WTC11 (cell line): Measurements from ENCODE around the gene BCL2L11. TPM values are rescaled to one million over a fixed set of nuclear protein-coding genes. Genes with fewer than 3 reads are reported as not detected.
A peak's percentile ranks its signal among the peaks of the same experiment; 100 is the strongest.

Source experiments
- ATAC-seq: fragments of 200-7000 bp; cut with Tn5 transposase; 2 replicates; pipeline ENCODE4 v1.10.0; 2021; ENCODE audit warnings: mild to moderate bottlenecking, moderate library complexity
- CTCF ChIA-PET: fragments of 300-600 bp; sonication (Branson Sonifier 250); formaldehyde crosslinking; loops from one replicate; lab custom pipeline; 2021; ENCODE audit warnings: antibody characterized with exemption; lab: Charles Lee
- POLR2A ChIA-PET: fragments of 350-600 bp; sonication (Branson Sonifier 250); formaldehyde crosslinking; loops from one replicate; lab custom pipeline; 2021; ENCODE audit warnings: antibody characterized with exemption; lab: Charles Lee
- DNase-seq: peaks from one replicate; pipeline ENCODE4 v3.0.0; 2021; ENCODE audit warnings: low spot score
- H3K27ac Mint-ChIP-seq: 2 replicates; pipeline ENCODE4 v1.8.0; 2021; ENCODE audit warnings: mixed read lengths
- H3K27me3 Mint-ChIP-seq: 2 replicates; pipeline ENCODE4 v1.8.0; 2021; ENCODE audit warnings: low read depth, mild to moderate bottlenecking, moderate library complexity, mixed read lengths
- H3K36me3 Mint-ChIP-seq: 2 replicates; pipeline ENCODE4 v1.8.0; 2021; ENCODE audit warnings: mixed read lengths
- H3K4me1 Mint-ChIP-seq: 2 replicates; pipeline ENCODE4 v1.8.0; 2022; ENCODE audit warnings: mixed read lengths
- H3K4me3 Mint-ChIP-seq: 2 replicates; pipeline ENCODE4 v1.8.0; 2021; ENCODE audit warnings: mild to moderate bottlenecking, moderate library complexity, mixed read lengths
- H3K9me3 Mint-ChIP-seq: 2 replicates; pipeline ENCODE4 v1.8.0; 2021; ENCODE audit warnings: mixed read lengths
- ATF1 ChIP-seq: sonication (generic); formaldehyde crosslinking; IDR thresholded peaks from 2 replicates; pipeline ENCODE4 v1.8.1; 2023; ENCODE audit warnings: mild to moderate bottlenecking, moderate library complexity, missing genetic modification reagents
- GABPB1 ChIP-seq: sonication (generic); formaldehyde crosslinking; IDR thresholded peaks from 2 replicates; pipeline ENCODE4 v1.8.1; 2023; ENCODE audit warnings: mild to moderate bottlenecking, missing genetic modification reagents
- GRHL2 ChIP-seq: fragments of 250-450 bp; sonication (Bioruptor Pico); IDR thresholded peaks from 2 replicates; pipeline ENCODE4 v1.8.0; 2022; ENCODE audit warnings: mild to moderate bottlenecking, moderate library complexity; ENCODE audit not compliant: insufficient replicate concordance, severe bottlenecking
- NR3C1 ChIP-seq: sonication (generic); formaldehyde crosslinking; conservative IDR thresholded peaks from 2 replicates; pipeline ENCODE4 v1.8.1; 2023; ENCODE audit warnings: low read depth, mild to moderate bottlenecking, missing genetic modification reagents
- PRRX2 ChIP-seq: fragments of 250-450 bp; sonication (Bioruptor Pico); IDR thresholded peaks from 2 replicates; pipeline ENCODE4 v1.8.0; 2021; ENCODE audit warnings: mild to moderate bottlenecking
- RELA ChIP-seq: sonication (generic); formaldehyde crosslinking; IDR thresholded peaks from 2 replicates; pipeline ENCODE4 v1.8.1; 2022; ENCODE audit warnings: missing genetic modification reagents, mild to moderate bottlenecking, borderline replicate concordance
- ZNF263 ChIP-seq: sonication (generic); formaldehyde crosslinking; IDR thresholded peaks from 2 replicates; pipeline ENCODE4 v1.8.1; 2022; ENCODE audit warnings: low read depth, mild to moderate bottlenecking, moderate library complexity, missing genetic modification reagents
- ZNF317 ChIP-seq: sonication (generic); formaldehyde crosslinking; IDR thresholded peaks from 2 replicates; pipeline ENCODE4 v1.8.1; 2023; ENCODE audit warnings: low read depth, mild to moderate bottlenecking, moderate library complexity, missing genetic modification reagents, borderline replicate concordance
- ZNF423 ChIP-seq: fragments of 250-450 bp; sonication (Bioruptor Pico); IDR thresholded peaks from 2 replicates; pipeline ENCODE4 v2.1.2; 2022; ENCODE audit warnings: mild to moderate bottlenecking, moderate library complexity
- total RNA-seq: library from RNA; stranded (reverse); gene quantifications from 3 replicates; pipeline ENCODE4 v1.2.3, GENCODE V29; 2021
- TF ChIP-seq, protein P1 (sequence below): sonication (generic); formaldehyde crosslinking; IDR thresholded peaks from 2 replicates; pipeline ENCODE4 v1.8.1; 2023; ENCODE audit warnings: mild to moderate bottlenecking, missing genetic modification reagents
- TF ChIP-seq, protein P2 (sequence below): sonication (generic); formaldehyde crosslinking; IDR thresholded peaks from 2 replicates; pipeline ENCODE4 v1.8.1; 2022; ENCODE audit warnings: mild to moderate bottlenecking, moderate library complexity, missing genetic modification reagents
- TF ChIP-seq, protein P3 (sequence below): fragments of 250-450 bp; sonication (Bioruptor Pico); IDR thresholded peaks from 2 replicates; pipeline ENCODE4 v1.9.0; 2021; ENCODE audit warnings: mild to moderate bottlenecking
- TF ChIP-seq, protein P4 (sequence below): sonication (generic); formaldehyde crosslinking; IDR thresholded peaks from 2 replicates; pipeline ENCODE4 v1.8.1; 2022; ENCODE audit warnings: mild to moderate bottlenecking, missing genetic modification reagents, moderate library complexity, borderline replicate concordance
- TF ChIP-seq, protein P5 (sequence below): sonication (generic); formaldehyde crosslinking; IDR thresholded peaks from 2 replicates; pipeline ENCODE4 v1.8.0; 2022; ENCODE audit warnings: mild to moderate bottlenecking, missing genetic modification reagents

The BCL2L11 gene
- total RNA-seq, 1 experiment from 2014 or later, result 19.3 TPM

DNA sequence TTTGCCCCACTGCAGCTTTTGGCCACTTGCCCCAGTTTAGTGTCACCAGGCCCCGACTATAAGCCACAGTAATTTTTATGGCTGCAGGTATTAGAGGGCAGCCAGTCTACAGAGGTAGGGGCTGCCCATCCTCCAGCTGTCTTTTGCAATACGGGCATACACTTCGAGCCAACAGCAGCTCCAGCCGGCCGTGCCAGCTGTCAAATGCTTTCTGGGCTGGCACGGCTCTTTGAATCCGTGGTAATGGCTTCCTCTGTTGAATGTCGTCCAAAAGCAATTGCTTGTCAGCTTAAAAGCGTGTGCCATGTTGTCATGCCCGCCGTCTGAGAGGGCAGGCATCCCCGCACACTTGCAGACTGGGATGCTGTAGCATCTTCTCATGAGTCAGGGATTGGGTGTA, 41.3 kb downstream of the BCL2L11 start (continued):
- TF ChIP-seq ZNF317 (CRISPR knock-in tag) (no peak), RELA (CRISPR knock-in tag) (no peak), PRRX2 (no peak), NR3C1 (no peak), ZNF423 (CRISPR knock-in tag) (no peak)
- TF ChIP-seq, protein P1, sequence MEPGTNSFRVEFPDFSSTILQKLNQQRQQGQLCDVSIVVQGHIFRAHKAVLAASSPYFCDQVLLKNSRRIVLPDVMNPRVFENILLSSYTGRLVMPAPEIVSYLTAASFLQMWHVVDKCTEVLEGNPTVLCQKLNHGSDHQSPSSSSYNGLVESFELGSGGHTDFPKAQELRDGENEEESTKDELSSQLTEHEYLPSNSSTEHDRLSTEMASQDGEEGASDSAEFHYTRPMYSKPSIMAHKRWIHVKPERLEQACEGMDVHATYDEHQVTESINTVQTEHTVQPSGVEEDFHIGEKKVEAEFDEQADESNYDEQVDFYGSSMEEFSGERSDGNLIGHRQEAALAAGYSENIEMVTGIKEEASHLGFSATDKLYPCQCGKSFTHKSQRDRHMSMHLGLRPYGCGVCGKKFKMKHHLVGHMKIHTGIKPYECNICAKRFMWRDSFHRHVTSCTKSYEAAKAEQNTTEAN, result no peak

DNA sequence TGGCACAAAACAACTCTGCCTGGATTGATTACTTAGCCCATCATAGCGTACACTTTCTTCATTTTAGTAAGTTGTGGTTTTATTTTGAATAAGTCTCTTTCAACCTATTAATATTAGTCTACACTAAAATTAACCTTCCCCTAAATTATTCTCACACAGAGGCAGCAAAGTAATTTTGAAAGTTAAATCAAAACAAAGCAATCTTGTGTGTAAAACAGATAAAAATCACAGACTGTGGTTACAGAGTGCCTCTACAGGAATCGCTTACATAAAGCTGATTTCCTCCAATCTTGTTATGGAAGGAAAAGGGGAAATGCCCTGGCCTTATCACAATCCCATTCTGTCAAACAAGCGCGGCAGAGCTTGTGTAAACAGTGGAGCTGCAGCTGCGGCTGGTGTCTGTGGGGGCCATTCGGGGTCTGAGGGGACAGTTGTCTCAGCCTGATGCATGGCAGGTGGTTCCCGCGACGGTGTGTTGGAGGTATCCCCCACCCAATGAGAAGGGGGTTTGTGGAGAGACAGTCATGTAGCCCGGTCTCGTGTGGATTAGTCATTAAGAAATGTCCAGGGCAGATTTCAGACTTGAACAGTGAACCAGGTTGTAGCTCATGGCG, 42.1 kb downstream of the BCL2L11 start:
- peaks cover 23% of the 10 kb centered on the region for H3K36me3 Mint-ChIP-seq
- peak overlapping the region; percentile 43 for H3K27ac Mint-ChIP-seq
- no peak for TF ChIP-seq ZNF317 (CRISPR knock-in tag)
- TF ChIP-seq, protein P2, sequence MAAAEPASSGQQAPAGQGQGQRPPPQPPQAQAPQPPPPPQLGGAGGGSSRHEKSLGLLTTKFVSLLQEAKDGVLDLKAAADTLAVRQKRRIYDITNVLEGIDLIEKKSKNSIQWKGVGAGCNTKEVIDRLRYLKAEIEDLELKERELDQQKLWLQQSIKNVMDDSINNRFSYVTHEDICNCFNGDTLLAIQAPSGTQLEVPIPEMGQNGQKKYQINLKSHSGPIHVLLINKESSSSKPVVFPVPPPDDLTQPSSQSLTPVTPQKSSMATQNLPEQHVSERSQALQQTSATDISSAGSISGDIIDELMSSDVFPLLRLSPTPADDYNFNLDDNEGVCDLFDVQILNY, result no peak
- TF ChIP-seq, all 79 proteins: peak for 0
- CTCF ChIA-PET, result interaction anchor here (1.0 to 1.7 kb wide), 2 partner anchors 8 to 42 kb away, joined by 3 to 4 read pairs; partner anchors contain the start of gene BCL2L11
- ATAC-seq, result no peak
- Mint-ChIP-seq H3K4me3 (no peak overlapping the region), H3K4me1 (peaks cover 41% of the 10 kb centered on the region), H3K9me3 (no peaks in the 10 kb centered on the region), H3K27me3 (no peaks in the 10 kb centered on the region)
- POLR2A ChIA-PET, result no interaction called here
- no peak for DNase-seq

DNA sequence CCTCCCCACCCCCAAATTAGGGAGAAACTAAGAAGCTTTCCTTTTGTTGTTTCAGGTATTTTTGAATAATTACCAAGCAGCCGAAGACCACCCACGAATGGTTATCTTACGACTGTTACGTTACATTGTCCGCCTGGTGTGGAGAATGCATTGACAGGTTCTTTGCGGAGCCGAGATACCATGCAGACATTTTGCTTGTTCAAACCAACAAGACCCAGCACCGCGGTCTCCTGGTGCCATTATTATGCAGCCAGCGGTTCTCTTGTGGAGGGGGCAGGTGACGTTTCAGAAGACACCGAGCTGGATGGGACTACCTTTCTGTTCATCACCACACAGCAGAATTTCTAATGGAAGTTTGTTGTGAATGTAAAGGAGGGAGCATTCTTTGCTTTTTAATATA, 43.4 kb downstream of the BCL2L11 start:
- Mint-ChIP-seq H3K36me3 (peaks cover 20% of the 10 kb centered on the region), H3K9me3 (no peaks in the 10 kb centered on the region), H3K27ac (peak overlapping the region; percentile 83), H3K27me3 (no peaks in the 10 kb centered on the region)
- TF ChIP-seq, protein P3, sequence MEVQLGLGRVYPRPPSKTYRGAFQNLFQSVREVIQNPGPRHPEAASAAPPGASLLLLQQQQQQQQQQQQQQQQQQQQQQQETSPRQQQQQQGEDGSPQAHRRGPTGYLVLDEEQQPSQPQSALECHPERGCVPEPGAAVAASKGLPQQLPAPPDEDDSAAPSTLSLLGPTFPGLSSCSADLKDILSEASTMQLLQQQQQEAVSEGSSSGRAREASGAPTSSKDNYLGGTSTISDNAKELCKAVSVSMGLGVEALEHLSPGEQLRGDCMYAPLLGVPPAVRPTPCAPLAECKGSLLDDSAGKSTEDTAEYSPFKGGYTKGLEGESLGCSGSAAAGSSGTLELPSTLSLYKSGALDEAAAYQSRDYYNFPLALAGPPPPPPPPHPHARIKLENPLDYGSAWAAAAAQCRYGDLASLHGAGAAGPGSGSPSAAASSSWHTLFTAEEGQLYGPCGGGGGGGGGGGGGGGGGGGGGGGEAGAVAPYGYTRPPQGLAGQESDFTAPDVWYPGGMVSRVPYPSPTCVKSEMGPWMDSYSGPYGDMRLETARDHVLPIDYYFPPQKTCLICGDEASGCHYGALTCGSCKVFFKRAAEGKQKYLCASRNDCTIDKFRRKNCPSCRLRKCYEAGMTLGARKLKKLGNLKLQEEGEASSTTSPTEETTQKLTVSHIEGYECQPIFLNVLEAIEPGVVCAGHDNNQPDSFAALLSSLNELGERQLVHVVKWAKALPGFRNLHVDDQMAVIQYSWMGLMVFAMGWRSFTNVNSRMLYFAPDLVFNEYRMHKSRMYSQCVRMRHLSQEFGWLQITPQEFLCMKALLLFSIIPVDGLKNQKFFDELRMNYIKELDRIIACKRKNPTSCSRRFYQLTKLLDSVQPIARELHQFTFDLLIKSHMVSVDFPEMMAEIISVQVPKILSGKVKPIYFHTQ (CRISPR knock-in tag), result no peak
- TF ChIP-seq ZNF263 (CRISPR knock-in tag) (no peak), ZNF423 (CRISPR knock-in tag) (no peak), GABPB1 (CRISPR knock-in tag) (no peak)
- TF ChIP-seq, protein P4, sequence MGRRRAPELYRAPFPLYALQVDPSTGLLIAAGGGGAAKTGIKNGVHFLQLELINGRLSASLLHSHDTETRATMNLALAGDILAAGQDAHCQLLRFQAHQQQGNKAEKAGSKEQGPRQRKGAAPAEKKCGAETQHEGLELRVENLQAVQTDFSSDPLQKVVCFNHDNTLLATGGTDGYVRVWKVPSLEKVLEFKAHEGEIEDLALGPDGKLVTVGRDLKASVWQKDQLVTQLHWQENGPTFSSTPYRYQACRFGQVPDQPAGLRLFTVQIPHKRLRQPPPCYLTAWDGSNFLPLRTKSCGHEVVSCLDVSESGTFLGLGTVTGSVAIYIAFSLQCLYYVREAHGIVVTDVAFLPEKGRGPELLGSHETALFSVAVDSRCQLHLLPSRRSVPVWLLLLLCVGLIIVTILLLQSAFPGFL, result no peak
- TF ChIP-seq, all 79 proteins: peak for 0
- peak; percentile 80 for ATAC-seq
- POLR2A ChIA-PET, result no interaction called here
- CTCF ChIA-PET, result interaction anchor here (0.7 to 1.7 kb wide), 2 partner anchors 9 to 43 kb away, joined by 3 read pairs; partner anchors contain the start of gene BCL2L11
- peak; percentile 52 for DNase-seq
- H3K4me3 Mint-ChIP-seq, result peak overlapping the region; percentile 35
- H3K4me1 Mint-ChIP-seq, result peaks cover 42% of the 10 kb centered on the region

DNA sequence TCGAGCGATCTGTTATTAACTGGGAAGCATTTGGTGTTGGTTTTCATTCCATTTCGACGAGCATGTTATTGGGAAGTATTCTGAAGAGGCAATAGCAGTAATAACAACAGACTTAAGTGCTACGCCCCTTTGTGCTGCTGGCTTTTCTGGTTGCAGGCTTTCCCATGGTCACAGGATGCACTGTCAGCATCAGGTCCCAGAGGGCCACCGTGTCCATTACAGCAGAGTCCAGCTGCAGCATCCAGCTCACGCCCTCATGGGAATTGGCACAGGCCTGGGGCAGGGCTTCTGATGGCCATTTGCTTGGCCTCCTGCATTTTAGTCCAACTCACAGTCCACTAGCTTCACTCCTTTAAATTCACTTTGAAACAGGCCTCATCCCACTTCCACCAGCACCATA, 44.4 kb downstream of the BCL2L11 start:
- no peaks in the 10 kb centered on the region for H3K9me3 Mint-ChIP-seq
- H3K4me3 Mint-ChIP-seq, result no peak overlapping the region
- DNase-seq (no peak), ATAC-seq (no peak)
- TF ChIP-seq GRHL2 (CRISPR knock-in tag), result no peak
- TF ChIP-seq, protein P5, sequence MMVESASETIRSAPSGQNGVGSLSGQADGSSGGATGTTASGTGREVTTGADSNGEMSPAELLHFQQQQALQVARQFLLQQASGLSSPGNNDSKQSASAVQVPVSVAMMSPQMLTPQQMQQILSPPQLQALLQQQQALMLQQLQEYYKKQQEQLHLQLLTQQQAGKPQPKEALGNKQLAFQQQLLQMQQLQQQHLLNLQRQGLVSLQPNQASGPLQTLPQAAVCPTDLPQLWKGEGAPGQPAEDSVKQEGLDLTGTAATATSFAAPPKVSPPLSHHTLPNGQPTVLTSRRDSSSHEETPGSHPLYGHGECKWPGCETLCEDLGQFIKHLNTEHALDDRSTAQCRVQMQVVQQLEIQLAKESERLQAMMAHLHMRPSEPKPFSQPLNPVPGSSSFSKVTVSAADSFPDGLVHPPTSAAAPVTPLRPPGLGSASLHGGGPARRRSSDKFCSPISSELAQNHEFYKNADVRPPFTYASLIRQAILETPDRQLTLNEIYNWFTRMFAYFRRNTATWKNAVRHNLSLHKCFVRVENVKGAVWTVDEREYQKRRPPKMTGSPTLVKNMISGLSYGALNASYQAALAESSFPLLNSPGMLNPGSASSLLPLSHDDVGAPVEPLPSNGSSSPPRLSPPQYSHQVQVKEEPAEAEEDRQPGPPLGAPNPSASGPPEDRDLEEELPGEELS (CRISPR knock-in tag), result no peak
- TF ChIP-seq ATF1 (CRISPR knock-in tag), result no peak
- H3K36me3 Mint-ChIP-seq, result peaks cover 20% of the 10 kb centered on the region
- POLR2A ChIA-PET, result no interaction called here
- H3K27me3 Mint-ChIP-seq, result no peaks in the 10 kb centered on the region
- H3K27ac Mint-ChIP-seq, result peak overlapping the region; percentile 32; the same call in 1 of the 2 replicates
- peaks cover 45% of the 10 kb centered on the region for H3K4me1 Mint-ChIP-seq
- CTCF ChIA-PET, result no interaction called here
